Measurements from ENCODE around the gene C12orf75.

DNA sequence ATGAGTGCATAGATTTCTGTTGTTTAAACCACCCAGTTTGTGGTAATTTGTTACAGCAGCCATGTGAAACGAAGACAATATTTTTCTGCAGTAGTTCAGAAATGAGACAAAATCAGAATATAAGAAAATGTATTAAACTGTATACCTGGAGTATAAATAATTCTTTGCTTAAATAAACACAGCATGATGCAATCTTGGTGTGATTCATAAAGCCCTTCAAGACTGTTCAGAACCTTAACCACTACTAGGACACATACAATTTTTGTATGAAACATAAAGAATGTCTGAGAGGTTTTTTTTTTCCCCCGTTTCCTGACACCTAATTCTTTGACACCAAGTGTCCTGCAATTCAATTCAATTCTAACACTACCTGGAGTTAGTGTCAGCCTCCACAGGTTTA lies 10.5 kb downstream of the C12orf75 start:
- no peak for TF ChIP-seq CREB1 (IDR thresholded peaks at IDR 0.05)
- no peak for TF ChIP-seq CREB1 (CRISPR knock-in tag; IDR thresholded peaks at IDR 0.05)
- no peak for TF ChIP-seq ZNF75D (CRISPR knock-in tag; IDR thresholded peaks at IDR 0.05; ENCODE audit: borderline replicate concordance)
- no peak for TF ChIP-seq NFATC3 (CRISPR knock-in tag; IDR thresholded peaks at IDR 0.05)

Data from HepG2 (cell line).